Measurements from ENCODE around the gene CDK8. TPM values are rescaled to one million over a fixed set of nuclear protein-coding genes. Genes with fewer than 3 reads are reported as not detected.

Gene CDK8
- total and polyA plus RNA-seq, 10 of the 15 experiments (the other 5 are each of a cell fraction or from before 2014, with no cell fraction given): 8.6 to 23.5 (median 12.5) TPM

Small RNA genes within 50 kb of the gene (small RNA-seq; reads per million reads assigned to genes)
- not detected for gene RF02271

Other genes with a start within 250 kb of the CDK8 start
- not detected in 2 replicates for gene SHISA2, start 202.1 kb upstream of the CDK8 start, total RNA-seq (2014; rRNA removed)
- gene SHISA2, start 202.1 kb upstream of the CDK8 start, total RNA-seq (2014; rRNA removed; fragmentation: Illumina TruSeq; extraction: Trizol): not detected in 2 replicates
- 0.08 TPM in 1 of 2 replicates, not detected in the other for gene SHISA2, start 202.1 kb upstream of the CDK8 start, total RNA-seq (2021)
- not detected in 2 replicates for gene SHISA2, start 202.1 kb upstream of the CDK8 start, polyA plus RNA-seq (2011; rRNA removed)
- not detected in 2 replicates for gene SHISA2, start 202.1 kb upstream of the CDK8 start, polyA plus RNA-seq (2014; fragmentation: Illumina TruSeq; extraction: Trizol)
- gene SHISA2, start 202.1 kb upstream of the CDK8 start, polyA plus RNA-seq (2014; fragmentation: Nextera tagmentation; extraction: Ambion mirVana): not detected
- not detected in 2 replicates for gene SHISA2, start 202.1 kb upstream of the CDK8 start, polyA plus RNA-seq (2014; rRNA removed)
- under 1 TPM in 1 of 2 experiments, not detected in 1; 0.04 TPM for gene SHISA2, start 202.1 kb upstream of the CDK8 start, polyA plus RNA-seq (2016; fragmentation: Nextera tagmentation; extraction: Ambion mirVana)
- 28.6 and 32.2 TPM in 2 replicates for gene RNF6, start 31.8 kb upstream of the CDK8 start, total RNA-seq (2014; rRNA removed)
- gene RNF6, start 31.8 kb upstream of the CDK8 start, total RNA-seq (2014; rRNA removed; fragmentation: Illumina TruSeq; extraction: Trizol): 48.9 and 50.3 TPM in 2 replicates
- gene RNF6, start 31.8 kb upstream of the CDK8 start, total RNA-seq (2021): 31.3 and 32.4 TPM in 2 replicates
- 36.3 and 53.6 TPM in 2 replicates for gene RNF6, start 31.8 kb upstream of the CDK8 start, polyA plus RNA-seq (2011; rRNA removed)
- 40.3 and 54.0 TPM in 2 replicates for gene RNF6, start 31.8 kb upstream of the CDK8 start, polyA plus RNA-seq (2014; fragmentation: Illumina TruSeq; extraction: Trizol)
- 10 to 100 TPM; 19.0 to 26.8 TPM for gene RNF6, start 31.8 kb upstream of the CDK8 start, polyA plus RNA-seq (2014; fragmentation: Nextera tagmentation; extraction: Ambion mirVana)
- gene RNF6, start 31.8 kb upstream of the CDK8 start, polyA plus RNA-seq (2014; rRNA removed): 24.5 and 25.5 TPM in 2 replicates
- 10 to 100 TPM; 53.0 to 54.0 TPM for gene RNF6, start 31.8 kb upstream of the CDK8 start, polyA plus RNA-seq (2016; fragmentation: Nextera tagmentation; extraction: Ambion mirVana)

Measured in GM12878 (cell line).